Astrocyte of the hippocampus (primary cell): ENCODE results near the gene SOX11.
"Not testable (repeated sequence)": the region's sequence is repeated elsewhere in the genome, so short reads cannot be mapped to it uniquely, and the experiment has no call there.

Source experiments
- DNase-seq: peaks from one replicate; pipeline ENCODE4 v3.0.0; 2011; ENCODE audit warnings: low read depth, low spot score

Gene SOX11

DNA sequence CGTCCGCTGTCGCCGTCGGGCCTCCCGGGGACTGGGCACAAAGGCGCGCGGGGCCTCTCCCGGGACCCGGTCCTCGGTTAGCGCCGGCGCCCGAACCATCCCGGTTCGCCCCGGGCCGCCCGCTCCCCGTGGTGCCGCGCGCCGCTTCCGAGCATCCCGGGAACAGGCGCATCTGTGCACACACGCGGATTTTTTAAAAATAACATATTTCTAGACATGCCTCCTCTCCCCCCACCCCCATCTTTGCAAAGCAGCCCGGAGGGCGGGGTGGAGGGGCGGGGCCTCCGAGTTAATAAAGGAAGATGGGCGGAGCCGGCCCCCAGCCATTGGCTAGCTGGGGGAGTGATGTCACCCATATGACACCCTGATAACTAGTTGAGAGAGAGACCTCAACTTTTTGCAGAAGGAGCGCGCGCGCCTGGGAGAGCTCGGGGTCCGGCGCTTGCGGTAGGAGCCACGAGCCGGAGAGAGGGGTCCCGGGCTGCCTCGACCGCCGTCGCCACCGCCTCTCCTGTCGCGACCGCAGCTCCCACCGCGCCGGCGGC is at the start of gene SOX11:
TSS of gene SOX11 (plus strand) at position 400 of the 545 bp plus-strand sequence. CDS start 338 bp downstream, outside the sequence.
- peak; percentile 98 for DNase-seq

GRCh38 chr2:5652734-5653133 is 39.5 kb upstream of the SOX11 start:
- DNase-seq: peak; percentile 64

- not testable (repeated sequence) for DNase-seq
Observed at GRCh38 chr2:5653756-5654155, 38.4 kb upstream of the SOX11 start.

GRCh38 chr2:5657231-5657630 is 35.0 kb upstream of the SOX11 start:
- no peak for DNase-seq

DNA sequence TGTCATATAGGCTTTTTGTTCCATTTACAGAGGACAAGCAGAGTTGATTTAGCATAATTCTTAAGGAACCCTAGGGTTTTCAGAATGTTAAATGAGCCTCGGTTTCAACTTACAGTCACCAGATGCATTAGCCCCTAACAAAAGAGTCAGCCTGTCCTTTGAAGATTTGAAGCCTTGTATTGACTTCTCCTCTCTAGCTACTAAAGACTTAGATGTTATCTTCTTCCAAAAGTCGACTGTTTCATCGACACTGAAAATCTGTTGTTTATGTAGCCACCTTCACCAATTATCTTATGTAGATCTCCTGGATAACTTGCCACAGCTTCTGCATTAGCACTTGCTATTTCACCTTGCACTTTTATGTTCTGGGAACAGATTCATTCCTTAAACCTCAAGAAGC is 31.6 kb upstream of the SOX11 start:
- DNase-seq: no peak

- no peak for DNase-seq
Observed at GRCh38 chr2:5661362-5661761, 30.8 kb upstream of the SOX11 start.

DNA sequence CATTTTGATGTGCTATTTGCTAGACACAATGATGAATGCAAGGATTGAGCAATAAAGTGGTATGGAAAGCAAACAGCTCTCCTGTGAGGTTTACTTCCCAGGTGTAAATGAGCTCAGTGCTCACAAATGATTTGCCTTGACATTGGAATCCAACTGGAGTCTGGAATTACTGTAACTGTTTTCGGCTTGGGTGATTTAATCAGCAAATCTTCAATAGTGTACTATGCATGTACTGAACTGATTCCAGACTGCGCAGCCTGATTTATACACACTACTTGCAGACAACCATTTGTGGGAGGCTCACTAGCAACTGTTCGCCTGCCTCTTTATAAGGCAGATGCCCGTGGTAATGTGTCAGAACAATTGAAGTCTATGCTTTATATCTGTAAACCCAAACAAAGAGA is 27.9 kb upstream of the SOX11 start:
- peak; percentile 24 for DNase-seq

DNA sequence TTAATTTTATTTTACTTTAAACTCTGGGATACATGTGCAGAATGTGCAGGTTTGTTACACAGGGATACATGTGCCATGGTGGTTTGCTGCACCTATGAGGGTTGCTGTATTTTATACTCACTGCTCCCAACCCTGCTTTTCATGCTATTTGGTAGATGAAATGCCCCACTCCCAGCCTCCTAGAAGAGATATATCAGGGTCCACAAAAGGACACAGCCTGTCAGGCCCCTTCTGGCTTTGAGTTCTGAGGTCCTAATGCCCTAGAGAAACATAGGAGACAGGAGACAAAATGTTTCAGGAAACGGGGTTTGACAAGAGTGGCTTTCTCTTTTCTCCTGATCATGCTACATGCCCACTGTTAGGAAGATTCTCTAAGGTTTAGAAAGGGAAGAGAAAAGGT is 27.1 kb upstream of the SOX11 start:
- DNase-seq: no peak

DNA sequence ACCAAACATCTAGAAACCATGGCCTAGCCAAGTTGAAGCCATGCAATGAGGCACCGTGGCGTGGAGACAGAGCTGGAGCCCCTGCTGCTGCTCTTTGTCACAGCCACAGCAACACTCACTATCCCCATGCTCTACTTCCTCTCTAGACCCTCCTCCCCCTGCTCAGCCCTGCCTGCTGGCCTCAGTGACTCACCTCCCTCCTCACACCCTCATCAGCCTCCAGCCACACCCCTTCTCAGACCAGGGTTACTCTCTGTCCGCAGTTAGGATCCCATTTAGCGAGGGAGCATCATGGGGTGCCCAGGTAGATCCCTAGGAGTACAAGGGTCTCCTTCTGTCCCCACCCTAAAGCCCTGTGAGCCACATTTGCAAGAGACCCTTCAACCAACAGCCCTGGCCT is 25.4 kb upstream of the SOX11 start:
- peak; percentile 35 for DNase-seq

GRCh38 chr2:5667655-5668054 is 24.5 kb upstream of the SOX11 start:
- not testable (repeated sequence) for DNase-seq

DNA sequence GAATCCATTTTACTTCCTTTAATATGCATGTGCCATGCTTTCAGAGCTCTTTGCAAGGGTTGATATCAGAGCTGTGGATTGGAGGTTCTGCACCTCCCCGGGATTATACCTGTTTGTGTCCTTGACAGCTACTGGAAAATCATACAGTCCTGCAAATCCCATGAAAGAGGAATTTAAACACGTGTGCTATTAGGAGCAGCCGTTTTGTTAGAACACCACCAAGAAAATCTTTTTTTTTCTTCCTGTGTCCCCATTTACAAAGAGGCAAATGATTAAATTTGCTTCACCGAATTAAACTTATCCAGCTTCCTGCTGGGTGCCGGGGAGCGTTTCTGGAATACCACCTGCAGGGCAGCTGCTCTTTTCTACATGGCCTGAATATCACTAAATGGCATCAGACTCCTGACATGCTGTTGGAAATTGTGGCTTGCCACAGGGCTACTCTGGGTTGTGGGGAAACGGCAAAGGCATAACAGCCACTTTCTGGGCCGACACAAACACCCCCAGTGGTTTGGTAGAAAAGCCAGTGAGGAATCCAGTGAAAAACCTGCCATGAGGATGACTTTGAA is 23.4 kb upstream of the SOX11 start:
- DNase-seq: no peak

DNA sequence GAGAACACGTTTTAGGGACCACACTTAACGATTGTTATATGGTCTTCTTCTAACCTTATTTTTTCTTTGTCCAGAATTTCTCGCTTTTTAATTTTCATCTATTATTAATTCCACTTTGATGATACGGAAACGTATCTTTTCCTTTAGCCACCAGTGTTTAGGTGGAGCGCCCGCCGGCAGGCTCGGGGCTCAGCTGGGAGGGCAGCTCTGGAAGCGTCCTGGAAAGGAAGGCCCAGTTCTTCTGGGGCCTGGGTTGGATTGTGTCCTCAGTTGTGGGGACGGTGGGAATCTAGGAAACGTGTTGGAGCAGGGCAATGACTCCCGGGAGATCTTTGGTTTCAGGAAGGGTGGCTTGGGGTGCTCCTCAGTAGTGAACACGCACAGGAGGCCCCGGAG is 19.4 kb upstream of the SOX11 start:
- DNase-seq: no peak

- DNase-seq: peak; percentile 37
Observed at GRCh38 chr2:5673145-5674025, 18.8 kb upstream of the SOX11 start.

DNA sequence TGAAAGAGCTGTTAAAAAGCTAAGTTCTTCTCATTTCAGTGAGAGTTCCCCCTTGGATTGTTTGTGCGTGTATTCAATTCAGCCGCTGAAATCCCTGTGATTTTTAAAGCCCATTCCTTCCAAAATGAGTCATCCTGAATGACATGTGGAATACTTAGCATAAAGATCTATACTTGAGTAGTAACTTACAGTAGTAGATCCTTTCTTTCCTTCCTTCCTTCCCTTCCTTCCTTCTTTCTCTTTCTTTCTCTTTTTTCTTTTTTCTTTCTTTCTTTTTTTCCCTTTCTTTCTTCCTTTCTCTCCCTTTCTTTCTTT is 18.2 kb upstream of the SOX11 start:
- peak; percentile 75 for DNase-seq

GRCh38 chr2:5677133-5677532 is 15.1 kb upstream of the SOX11 start:
- DNase-seq: no peak

GRCh38 chr2:5683471-5683870 is 8.7 kb upstream of the SOX11 start:
- DNase-seq: no peak

DNA sequence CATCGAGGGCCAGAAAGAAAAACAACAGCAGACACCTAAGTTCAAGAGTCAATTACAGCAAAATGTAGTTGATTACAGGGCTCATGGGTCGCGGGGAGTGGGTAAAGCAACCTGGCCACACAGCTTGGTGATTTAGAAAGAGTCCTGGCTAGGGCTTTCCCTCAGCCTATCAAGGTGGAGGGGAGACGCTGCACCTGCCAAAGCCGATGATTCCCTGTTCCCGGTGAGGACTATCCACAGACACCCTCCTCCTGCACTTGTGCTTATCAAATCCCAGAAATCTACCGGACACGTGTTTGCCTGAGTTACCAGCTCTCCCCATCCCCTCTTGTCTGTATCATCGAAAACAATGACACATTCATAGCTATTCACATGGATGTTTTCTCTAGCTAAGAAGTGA is 7.0 kb upstream of the SOX11 start:
- DNase-seq: no peak

GRCh38 chr2:5686068-5686467 is 6.1 kb upstream of the SOX11 start:
- no peak for DNase-seq

GRCh38 chr2:5686536-5686935 is 5.6 kb upstream of the SOX11 start:
- no peak for DNase-seq

GRCh38 chr2:5689750-5690149 is 2.4 kb upstream of the SOX11 start:
- no peak for DNase-seq

- DNase-seq: peak; percentile 64
Observed at GRCh38 chr2:5690286-5690685, 1.9 kb upstream of the SOX11 start.

- DNase-seq: peak; percentile 68
Observed at GRCh38 chr2:5690718-5691220, 1.4 kb upstream of the SOX11 start.
